Measurements from ENCODE around the gene RLBP1. TPM values are rescaled to one million over a fixed set of nuclear protein-coding genes. Genes with fewer than 3 reads are reported as not detected.
"Not testable (repeated sequence)": the region's sequence is repeated elsewhere in the genome, so short reads cannot be mapped to it uniquely, and the experiment has no call there.

RLBP1 gene
- total RNA-seq, 1 donor from 2014 or later = not detected

DNA sequence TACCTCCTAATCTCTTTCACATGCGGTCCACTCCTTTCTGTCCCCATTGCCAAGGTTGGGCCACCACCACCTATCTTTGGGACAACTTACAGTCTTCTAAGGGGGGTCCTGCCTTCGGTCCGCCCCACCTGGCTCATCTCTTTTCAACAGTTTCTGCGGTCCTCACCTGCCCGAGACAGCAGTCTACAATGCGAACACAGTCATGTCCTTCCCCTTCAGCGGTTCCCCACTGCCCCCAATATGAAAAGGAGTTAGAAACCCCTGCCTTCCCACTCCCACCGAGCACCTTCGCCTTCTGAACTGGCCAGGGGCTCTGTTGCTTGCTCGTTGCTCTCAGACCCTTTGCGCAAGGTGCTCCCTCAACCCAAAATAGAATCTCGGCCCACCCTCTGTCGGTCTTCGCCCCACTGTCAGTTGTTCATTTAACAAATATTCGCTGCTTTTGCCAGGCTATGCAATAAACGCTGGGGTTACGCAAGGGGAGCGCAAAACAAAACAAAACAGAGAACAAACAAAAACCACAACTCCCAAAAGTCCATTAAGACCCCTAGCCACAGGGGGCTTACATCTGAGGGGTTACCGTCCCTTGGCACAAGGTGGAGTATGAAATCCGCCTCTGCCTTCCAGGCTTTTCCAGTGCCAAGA lies 21.8 kb upstream of the RLBP1 start:
- Mint-ChIP-seq H3K27me3 (ENCODE audit: low read depth) (no peaks in the 10 kb centered on the region), H3K9me3 (ENCODE audit: low read depth) (peaks cover 8% of the 10 kb centered on the region), H3K4me3 (ENCODE audit: unreplicated experiment) (peak overlapping the region; percentile 94), H3K36me3 (ENCODE audit: low read depth) (no peaks in the 10 kb centered on the region), H3K27ac (ENCODE audit: unreplicated experiment) (peak overlapping the region; percentile 71), H3K4me1 (ENCODE audit: low read depth) (peaks cover 25% of the 10 kb centered on the region)
- DNase-seq (ENCODE audit: low spot score) = no peak
- TF ChIP-seq, protein P1, sequence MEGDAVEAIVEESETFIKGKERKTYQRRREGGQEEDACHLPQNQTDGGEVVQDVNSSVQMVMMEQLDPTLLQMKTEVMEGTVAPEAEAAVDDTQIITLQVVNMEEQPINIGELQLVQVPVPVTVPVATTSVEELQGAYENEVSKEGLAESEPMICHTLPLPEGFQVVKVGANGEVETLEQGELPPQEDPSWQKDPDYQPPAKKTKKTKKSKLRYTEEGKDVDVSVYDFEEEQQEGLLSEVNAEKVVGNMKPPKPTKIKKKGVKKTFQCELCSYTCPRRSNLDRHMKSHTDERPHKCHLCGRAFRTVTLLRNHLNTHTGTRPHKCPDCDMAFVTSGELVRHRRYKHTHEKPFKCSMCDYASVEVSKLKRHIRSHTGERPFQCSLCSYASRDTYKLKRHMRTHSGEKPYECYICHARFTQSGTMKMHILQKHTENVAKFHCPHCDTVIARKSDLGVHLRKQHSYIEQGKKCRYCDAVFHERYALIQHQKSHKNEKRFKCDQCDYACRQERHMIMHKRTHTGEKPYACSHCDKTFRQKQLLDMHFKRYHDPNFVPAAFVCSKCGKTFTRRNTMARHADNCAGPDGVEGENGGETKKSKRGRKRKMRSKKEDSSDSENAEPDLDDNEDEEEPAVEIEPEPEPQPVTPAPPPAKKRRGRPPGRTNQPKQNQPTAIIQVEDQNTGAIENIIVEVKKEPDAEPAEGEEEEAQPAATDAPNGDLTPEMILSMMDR (IDR thresholded peaks at IDR 0.05) = no peak

DNA sequence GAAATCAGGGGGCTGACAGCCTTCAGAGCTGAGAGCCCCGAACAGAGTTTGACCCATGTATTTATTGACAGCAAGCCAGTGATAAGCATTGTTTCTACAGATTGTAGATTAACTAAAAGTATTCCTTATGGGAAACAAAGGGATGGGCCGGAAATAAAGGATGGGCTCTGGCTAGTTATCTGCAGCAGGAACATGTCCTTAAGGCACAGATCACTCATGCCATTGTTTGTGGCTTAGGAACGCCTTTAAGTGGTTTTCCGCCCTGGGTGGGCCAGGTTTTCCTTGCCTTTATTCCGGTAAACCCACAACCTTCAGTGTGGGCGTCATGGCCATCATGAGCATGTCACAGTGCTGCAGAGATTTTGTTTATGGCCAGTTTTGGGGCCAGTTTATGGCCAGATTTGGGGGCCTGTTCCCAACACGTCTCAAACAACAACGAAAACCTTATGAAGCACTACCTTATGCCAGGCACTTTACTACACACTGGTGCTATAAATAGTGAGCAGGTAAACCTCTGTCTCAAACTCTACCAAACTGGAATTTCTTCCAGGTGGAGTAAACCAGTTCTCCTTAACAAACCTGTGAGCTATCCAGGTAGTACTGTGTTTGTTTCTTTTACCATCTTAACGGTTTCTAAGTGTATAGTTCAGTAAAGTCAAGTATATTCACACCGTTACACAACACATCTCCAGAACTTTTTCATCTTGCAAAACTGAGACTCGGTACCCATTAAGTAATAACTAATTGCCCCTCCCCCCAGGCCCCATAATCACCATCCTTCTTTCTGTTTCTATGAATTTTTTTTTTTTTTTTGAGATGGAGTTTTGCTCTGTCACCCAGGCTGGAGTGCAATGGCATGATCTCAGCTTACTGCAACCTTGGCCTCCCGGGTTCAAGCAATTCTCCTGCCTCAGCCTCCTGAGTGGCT lies 18.8 kb upstream of the RLBP1 start:
- H3K9me3 Mint-ChIP-seq (ENCODE audit: low read depth); DNase-seq (ENCODE audit: low spot score); H3K27ac Mint-ChIP-seq (ENCODE audit: unreplicated experiment); H3K36me3 Mint-ChIP-seq (ENCODE audit: low read depth); H3K4me3 Mint-ChIP-seq (ENCODE audit: unreplicated experiment); H3K27me3 Mint-ChIP-seq (ENCODE audit: low read depth): not testable (repeated sequence)
- peaks cover 15% of the 10 kb centered on the region for H3K4me1 Mint-ChIP-seq (ENCODE audit: low read depth)

DNA sequence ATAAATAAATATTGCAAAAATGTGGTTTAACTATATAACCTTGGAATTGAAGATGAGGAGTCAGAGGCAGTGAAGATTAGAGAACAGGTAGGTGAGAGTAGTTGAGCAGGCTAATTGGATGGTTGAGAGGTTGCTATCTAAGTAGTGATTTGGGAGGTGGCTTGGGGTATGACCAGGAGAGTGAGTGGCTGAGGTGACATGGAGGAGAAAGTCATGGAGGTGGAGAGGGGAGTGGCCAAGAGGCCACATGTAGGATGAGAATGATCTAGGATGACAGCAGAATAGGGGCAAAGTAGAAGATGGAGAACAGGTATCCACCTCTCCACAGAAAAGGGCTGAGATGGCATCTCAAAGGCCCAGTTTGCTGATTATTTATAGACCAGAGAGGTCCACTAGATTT lies 10.5 kb upstream of the RLBP1 start:
- no peak overlapping the region for H3K4me3 Mint-ChIP-seq (ENCODE audit: unreplicated experiment)
- no peak for DNase-seq (ENCODE audit: low spot score)
- no peaks in the 10 kb centered on the region for H3K36me3 Mint-ChIP-seq (ENCODE audit: low read depth)
- TF ChIP-seq, protein P1 (IDR thresholded peaks at IDR 0.05) = no peak
- no peaks in the 10 kb centered on the region for H3K9me3 Mint-ChIP-seq (ENCODE audit: low read depth)
- H3K27me3 Mint-ChIP-seq (ENCODE audit: low read depth) = peaks cover 14% of the 10 kb centered on the region
- no peak overlapping the region for H3K27ac Mint-ChIP-seq (ENCODE audit: unreplicated experiment)
- no peaks in the 10 kb centered on the region for H3K4me1 Mint-ChIP-seq (ENCODE audit: low read depth)

DNA sequence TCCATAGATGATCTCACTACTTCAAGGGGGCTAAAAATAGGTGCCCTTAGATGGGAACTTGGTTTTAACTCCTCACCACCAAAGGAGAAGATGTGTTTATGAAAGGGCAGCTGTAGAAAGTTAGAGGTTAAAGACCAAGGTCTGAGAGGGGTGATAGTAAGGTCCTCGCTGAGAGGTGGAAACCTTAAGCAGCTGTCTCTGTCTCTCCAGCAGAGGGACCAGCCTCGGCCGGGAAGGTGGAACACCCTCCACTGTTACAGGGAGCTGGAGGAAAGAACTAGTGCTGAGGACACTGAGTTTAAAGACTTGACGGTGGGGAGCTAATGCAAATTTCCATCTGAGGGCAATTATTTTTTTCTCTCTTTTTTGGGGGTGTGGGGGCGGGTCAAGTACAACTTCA lies 8.9 kb upstream of the RLBP1 start:
- Mint-ChIP-seq H3K36me3 (ENCODE audit: low read depth) (no peaks in the 10 kb centered on the region), H3K27ac (ENCODE audit: unreplicated experiment) (no peak overlapping the region), H3K27me3 (ENCODE audit: low read depth) (peaks cover 12% of the 10 kb centered on the region), H3K4me3 (ENCODE audit: unreplicated experiment) (no peak overlapping the region), H3K4me1 (ENCODE audit: low read depth) (no peaks in the 10 kb centered on the region), H3K9me3 (ENCODE audit: low read depth) (no peaks in the 10 kb centered on the region)
- TF ChIP-seq, protein P1 (IDR thresholded peaks at IDR 0.05) = no peak
- no peak for DNase-seq (ENCODE audit: low spot score)

DNA sequence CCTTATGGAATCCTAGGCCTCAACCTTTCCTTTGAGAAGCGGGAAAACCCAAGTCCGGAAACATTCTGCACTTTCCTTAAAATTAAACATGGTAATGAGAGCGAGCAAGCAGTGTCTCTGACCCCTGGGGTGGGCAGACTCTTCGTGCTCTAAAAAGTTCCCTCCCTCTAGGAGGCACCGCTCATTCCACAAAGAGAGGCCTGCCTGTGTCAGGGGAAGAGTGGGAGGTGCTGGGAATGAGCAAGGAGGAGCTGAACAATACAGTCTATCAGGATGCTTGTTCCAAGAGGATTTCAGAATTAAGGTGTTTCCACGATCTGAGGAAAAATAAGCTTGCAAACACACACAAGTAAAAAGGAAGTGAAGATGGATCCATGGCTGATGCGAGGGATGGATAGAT lies 6.0 kb upstream of the RLBP1 start:
- Mint-ChIP-seq H3K9me3 (ENCODE audit: low read depth) (no peaks in the 10 kb centered on the region), H3K36me3 (ENCODE audit: low read depth) (no peaks in the 10 kb centered on the region), H3K27ac (ENCODE audit: unreplicated experiment) (no peak overlapping the region), H3K4me3 (ENCODE audit: unreplicated experiment) (no peak overlapping the region), H3K4me1 (ENCODE audit: low read depth) (no peaks in the 10 kb centered on the region), H3K27me3 (ENCODE audit: low read depth) (no peaks in the 10 kb centered on the region)
- TF ChIP-seq, protein P1 (IDR thresholded peaks at IDR 0.05) = no peak
- no peak for DNase-seq (ENCODE audit: low spot score)
